ENCODE results near the gene MUC15. TPM values are rescaled to one million over a fixed set of nuclear protein-coding genes. Genes with fewer than 3 reads are reported as not detected.

The MUC15 gene
- total RNA-seq, 2 experiments from 2014 or later: not detected

- Mint-ChIP-seq H3K27me3 (no peaks in the 10 kb centered on the region), H3K4me1 (ENCODE audit: low read depth) (no peaks in the 10 kb centered on the region), H3K27ac (no peak overlapping the region), H3K4me3 (no peak overlapping the region), H3K36me3 (no peaks in the 10 kb centered on the region), H3K9me3 (no peaks in the 10 kb centered on the region)
- no peak for DNase-seq
- ChIA-PET POLR2A (no interaction called here), CTCF (no interaction called here)
- intact Hi-C loops (cut with micrococcal nuclease): no loop called here
These were observed 59.9 kb downstream of the MUC15 start for GRCh38 chr11:26512196-26512595.

GRCh38 chr11:26510756-26511155 is 61.3 kb downstream of the MUC15 start:
- ChIA-PET POLR2A (no interaction called here), CTCF (no interaction called here)
- Mint-ChIP-seq H3K4me1 (ENCODE audit: low read depth) (no peaks in the 10 kb centered on the region), H3K9me3 (no peaks in the 10 kb centered on the region), H3K36me3 (no peaks in the 10 kb centered on the region), H3K27me3 (no peaks in the 10 kb centered on the region), H3K27ac (no peak overlapping the region), H3K4me3 (no peak overlapping the region)
- DNase-seq: no peak
- intact Hi-C loops (cut with micrococcal nuclease): no loop called here

- H3K27ac Mint-ChIP-seq: no peak overlapping the region
- POLR2A ChIA-PET: no interaction called here
- H3K27me3 Mint-ChIP-seq: no peaks in the 10 kb centered on the region
- no peaks in the 10 kb centered on the region for H3K36me3 Mint-ChIP-seq
- no peaks in the 10 kb centered on the region for H3K4me1 Mint-ChIP-seq (ENCODE audit: low read depth)
- intact Hi-C loops (cut with micrococcal nuclease): no loop called here
- H3K4me3 Mint-ChIP-seq: no peak overlapping the region
- CTCF ChIA-PET: no interaction called here
- peaks cover 3% of the 10 kb centered on the region for H3K9me3 Mint-ChIP-seq
- no peak for DNase-seq
These were observed 61.9 kb downstream of the MUC15 start for GRCh38 chr11:26510164-26510563.

Other genes starting within 250 kb of the MUC15 start
- gene ANO3, start 240.1 kb downstream of the MUC15 start, total RNA-seq: not detected
- gene SLC5A12, start 149.8 kb upstream of the MUC15 start, total RNA-seq: not detected